ENCODE data around the gene ADGRL3. TPM values are rescaled to one million over a fixed set of nuclear protein-coding genes. Genes with fewer than 3 reads are reported as not detected.
"Not testable (repeated sequence)": the region's sequence is repeated elsewhere in the genome, so short reads cannot be mapped to it uniquely, and the experiment has no call there.

The ADGRL3 gene
- total RNA-seq, 1 donor from 2014 or later: not detected

- intact Hi-C loops (cut with micrococcal nuclease): no loop called here
Observed at GRCh38 chr4:61614231-61614630, 414.1 kb downstream of the ADGRL3 start.

- intact Hi-C loops (cut with micrococcal nuclease): no loop called here
Observed at GRCh38 chr4:61619528-61619927, 419.4 kb downstream of the ADGRL3 start.

GRCh38 chr4:61628282-61628681 lies 428.2 kb downstream of the ADGRL3 start:
- intact Hi-C loops (cut with micrococcal nuclease): no loop called here

- intact Hi-C loops (cut with micrococcal nuclease): no loop called here
Observed at GRCh38 chr4:61628727-61629126, 428.6 kb downstream of the ADGRL3 start.

DNA sequence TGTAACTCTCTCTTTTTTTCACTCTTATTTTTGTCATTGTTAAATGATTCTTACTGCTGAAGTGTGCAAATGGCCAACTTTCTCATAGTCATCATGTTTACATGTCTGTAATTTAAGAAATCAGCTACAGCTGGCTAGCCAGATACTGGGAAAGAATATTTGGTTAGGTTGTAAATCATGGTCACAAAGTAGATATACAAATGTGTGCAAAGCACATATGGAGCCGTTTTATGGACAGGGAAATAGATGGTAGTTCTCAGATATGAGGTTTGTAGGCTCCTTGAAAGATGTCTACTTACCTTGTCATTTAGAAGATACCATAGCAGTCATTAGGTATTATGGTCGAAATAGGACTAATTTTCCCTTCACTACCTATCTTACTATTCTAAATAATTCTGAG lies 430.4 kb downstream of the ADGRL3 start:
- intact Hi-C loops (cut with micrococcal nuclease): no loop called here

GRCh38 chr4:61638591-61638990 lies 438.5 kb downstream of the ADGRL3 start:
- intact Hi-C loops (cut with micrococcal nuclease): no loop called here

- intact Hi-C loops (cut with micrococcal nuclease): not testable (repeated sequence)
Observed at GRCh38 chr4:61646746-61647350, 446.7 kb downstream of the ADGRL3 start.

GRCh38 chr4:61648264-61648663 lies 448.1 kb downstream of the ADGRL3 start:
- intact Hi-C loops (cut with micrococcal nuclease): no loop called here

- intact Hi-C loops (cut with micrococcal nuclease): no loop called here
Observed at GRCh38 chr4:61657016-61657415, 456.9 kb downstream of the ADGRL3 start.

GRCh38 chr4:61661960-61662359 lies 461.8 kb downstream of the ADGRL3 start:
- intact Hi-C loops (cut with micrococcal nuclease): no loop called here

- intact Hi-C loops (cut with micrococcal nuclease): no loop called here
Observed at GRCh38 chr4:61662362-61662761, 462.2 kb downstream of the ADGRL3 start.

DNA sequence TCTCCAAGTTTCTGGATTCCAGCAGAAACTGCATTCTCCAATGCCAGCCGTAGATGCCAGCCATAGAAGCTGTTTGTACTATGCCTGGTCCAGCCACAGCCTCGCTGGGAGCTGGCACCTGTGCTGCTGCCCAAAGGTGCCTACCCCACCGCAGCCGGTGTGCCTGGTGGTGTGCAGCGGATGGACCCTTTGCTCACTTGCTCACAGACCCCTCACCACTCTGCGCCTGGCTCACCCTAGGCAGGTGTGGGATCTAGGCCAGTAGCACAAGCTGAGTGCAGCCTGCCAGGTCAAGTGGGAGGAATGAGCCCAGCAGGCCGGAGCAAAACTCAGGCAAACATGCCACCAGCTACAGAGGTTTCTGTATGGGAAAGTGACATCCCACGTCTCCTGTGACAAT lies 463.2 kb downstream of the ADGRL3 start:
- intact Hi-C loops (cut with micrococcal nuclease): no loop called here

DNA sequence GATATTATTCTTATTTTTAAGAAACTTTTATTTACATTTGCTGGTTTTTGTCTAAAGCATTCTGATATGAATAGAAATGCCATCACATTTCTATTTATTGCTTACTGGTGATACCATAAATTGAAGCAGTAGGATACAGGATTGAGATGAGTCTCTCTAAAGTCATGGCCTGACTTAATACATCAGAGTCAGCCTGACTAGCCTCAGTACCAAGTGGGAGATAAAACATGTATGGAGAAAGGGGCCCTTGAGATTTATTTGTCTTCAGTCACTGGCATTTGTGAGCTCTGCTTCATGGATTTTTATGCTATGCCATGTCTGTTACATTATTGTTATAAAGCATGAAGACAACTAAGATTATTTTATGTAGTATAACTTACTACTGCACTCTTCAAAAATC lies 465.5 kb downstream of the ADGRL3 start:
- intact Hi-C loops (cut with micrococcal nuclease): no loop called here

DNA sequence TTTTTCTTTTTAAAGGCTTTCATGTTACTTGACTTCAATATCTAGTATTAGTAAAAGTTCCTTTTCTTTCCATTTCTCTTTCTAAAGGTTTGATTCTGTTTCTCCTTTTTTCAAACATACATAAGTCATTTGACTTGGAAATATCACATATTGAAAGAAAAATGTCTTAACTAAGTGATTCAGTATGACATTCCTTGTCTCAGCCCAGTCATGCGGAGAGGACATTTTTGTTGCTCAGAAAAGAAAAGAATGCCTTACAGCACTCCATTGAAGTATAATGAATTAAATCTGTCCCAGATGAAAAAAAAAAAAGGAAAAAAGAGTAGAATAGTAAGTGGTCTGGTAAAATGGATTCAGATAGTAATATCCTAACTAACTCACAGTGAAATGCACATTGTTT lies 466.1 kb downstream of the ADGRL3 start:
- intact Hi-C loops (cut with micrococcal nuclease): no loop called here

DNA sequence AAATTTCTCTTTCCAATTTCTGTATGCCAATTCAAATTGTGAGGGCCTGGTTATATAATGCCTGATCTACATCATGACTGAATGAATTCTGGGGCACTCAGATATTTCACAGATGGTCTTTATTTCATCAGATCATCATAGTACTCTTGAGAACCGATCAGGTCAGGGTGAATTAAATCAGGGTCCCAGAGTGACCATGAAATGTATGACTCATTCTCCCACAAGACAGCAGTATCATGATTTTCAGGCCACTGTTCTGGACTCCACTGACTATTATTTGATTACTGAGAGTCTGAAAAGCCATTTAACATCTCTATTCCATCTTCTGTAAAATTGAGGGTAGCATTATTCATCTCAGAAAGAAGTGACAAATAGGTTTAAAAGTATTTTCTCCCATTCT lies 471.5 kb downstream of the ADGRL3 start:
- intact Hi-C loops (cut with micrococcal nuclease): no loop called here

DNA sequence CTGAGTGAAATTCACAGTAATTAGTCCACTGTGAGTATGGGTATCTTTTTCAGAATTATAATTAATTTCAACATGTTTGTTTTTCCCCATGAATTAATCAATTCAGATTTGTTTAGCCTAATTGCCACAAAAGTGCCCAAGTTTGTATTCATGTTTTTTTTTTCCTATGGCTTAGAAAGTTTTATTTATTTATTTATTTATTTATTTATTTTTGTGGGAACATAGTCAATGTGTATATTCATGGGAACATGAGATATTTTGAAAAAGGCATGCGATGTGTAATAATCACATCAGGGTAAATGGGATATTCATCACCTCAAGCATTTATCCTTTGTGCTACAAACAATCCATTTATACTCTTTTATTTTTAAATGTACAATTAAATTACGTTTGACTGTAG lies 475.3 kb downstream of the ADGRL3 start:
- intact Hi-C loops (cut with micrococcal nuclease): no loop called here

DNA sequence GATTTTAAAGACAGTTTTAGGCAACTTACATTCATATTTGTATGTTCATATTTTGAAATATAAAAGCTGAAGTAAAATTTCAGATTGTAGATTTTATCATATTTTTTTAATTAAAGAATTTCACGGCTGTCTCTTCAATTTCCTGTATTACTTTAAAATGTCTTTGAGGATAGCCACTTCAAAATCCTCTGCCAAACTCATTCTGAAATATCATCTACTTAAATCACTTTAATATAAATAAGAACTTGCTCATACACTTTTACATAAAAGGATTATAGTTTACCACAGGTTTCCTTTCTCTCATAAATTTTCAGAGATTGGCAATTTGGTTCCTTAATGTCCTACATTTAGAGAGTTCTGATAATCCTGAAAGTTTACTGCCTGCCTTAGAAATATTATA lies 478.2 kb downstream of the ADGRL3 start:
- intact Hi-C loops (cut with micrococcal nuclease): no loop called here

GRCh38 chr4:61693520-61693919 lies 493.4 kb downstream of the ADGRL3 start:
- intact Hi-C loops (cut with micrococcal nuclease): no loop called here

DNA sequence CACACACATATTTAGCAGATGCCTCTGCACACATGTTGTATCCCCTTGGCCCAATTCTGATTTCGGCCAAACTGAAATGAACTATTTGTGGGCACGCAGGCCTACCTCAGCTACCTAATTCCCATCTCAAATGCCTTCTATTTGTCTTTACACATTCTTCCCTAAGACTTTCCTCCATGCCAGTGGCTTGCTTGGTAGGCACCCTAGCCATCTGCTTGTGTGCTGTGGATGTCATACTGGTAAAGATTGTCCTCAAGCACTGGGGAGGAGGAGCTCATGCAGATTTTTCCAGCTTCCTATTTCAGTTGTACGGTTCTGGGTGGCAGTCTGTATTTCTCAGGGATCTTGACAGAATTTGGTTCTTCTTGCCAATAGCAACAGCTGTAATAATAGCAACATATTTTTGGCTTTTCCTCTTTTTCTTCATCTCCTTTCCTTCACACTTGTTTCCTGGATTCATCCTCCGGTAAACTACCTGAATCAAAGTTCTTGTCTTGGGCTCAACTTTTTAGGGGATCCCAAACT lies 514.3 kb downstream of the ADGRL3 start:
- intact Hi-C loops (cut with micrococcal nuclease): no loop called here

DNA sequence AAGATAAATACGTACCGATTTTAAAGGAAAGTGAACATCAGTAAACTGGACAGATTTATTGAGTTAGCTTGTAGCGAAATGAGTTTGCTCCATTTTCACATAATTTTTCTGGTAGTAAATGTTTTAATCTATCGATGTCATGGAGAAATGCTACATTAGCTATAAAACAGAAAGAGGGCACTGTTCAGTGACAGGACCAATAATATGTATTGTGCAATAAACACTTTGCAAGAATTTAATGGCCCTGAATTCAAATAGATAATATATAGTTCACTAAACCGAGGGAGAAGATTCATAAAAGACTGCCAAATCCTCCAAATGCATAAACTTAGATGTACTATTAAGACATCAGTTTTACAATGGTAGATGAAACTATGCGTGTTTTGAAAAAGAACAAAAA lies 516.3 kb downstream of the ADGRL3 start:
- intact Hi-C loops (cut with micrococcal nuclease): no loop called here

DNA sequence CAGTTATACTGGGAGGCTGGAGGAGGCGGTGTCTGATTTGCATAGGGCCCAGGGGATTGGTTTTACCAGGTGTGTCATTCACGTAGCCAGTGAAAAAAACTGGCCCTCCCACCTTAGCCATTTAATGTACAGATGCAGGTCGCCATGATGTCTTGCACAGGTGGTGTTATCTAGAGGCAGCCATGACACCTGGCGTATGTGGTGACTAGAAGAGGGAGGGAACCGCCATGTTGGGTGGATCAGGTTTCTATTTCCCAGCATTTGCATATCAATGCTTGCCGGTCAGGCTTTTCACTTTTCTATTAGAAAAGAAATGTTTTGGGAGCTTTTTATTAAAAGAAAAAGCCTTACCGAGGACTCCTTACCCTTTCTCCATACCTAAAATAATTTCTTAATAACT lies 523.4 kb downstream of the ADGRL3 start:
- intact Hi-C loops (cut with micrococcal nuclease): no loop called here

DNA sequence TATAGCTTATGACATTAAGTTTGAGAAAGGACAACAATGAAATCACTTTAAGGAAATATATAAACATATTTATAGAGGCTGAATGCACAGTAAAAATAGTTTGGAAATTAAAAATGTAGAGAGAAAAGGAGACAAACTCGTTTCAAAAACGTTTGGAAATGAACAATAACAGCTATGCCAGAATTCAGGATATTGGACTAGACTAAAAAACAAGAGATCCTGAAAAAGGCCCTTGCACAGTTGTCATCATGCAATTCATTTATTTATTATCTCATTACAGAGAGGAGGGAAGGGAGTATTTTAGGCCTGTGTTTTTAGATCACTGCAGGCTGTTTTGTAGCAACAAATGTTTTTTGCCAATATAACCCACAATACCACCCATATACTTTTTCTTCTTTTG lies 527.2 kb downstream of the ADGRL3 start:
- intact Hi-C loops (cut with micrococcal nuclease): no loop called here

DNA sequence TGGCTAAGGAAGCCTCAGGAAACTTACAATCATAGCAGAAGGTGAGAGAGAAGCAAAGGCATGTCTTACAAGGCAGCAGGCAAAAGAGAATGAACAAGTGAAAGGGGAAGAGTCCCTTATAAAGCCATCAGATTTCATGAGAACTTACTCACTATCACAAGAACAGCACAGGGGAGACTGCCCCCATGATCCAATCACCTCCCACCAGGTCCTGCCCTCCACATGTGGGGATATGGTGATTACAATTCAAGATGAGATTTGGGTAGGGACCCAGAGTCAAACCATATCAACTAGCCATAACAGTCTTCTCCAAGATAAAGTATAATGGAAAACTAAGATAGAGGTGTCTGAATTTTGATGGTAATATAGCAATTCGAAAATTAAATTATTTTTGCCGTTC lies 534.3 kb downstream of the ADGRL3 start:
- intact Hi-C loops (cut with micrococcal nuclease): no loop called here

DNA sequence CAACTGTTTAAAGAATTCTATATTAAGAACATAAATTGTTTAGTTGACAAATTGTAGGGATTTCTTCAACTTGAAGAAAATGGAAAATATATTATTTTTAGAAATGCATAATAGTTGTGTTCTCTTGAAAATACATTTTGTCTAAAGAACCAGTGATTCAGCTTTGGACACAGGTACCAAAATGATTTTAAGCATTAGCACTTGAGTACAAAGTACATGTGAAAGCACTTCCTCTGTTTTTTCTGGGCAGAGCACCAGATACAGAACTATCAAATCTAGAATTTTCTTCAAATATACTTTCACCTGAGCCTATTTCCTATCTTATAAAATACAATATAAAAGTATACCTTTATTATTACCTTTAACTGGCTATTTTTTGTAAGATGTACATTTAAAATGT lies 539.8 kb downstream of the ADGRL3 start:
- intact Hi-C loops (cut with micrococcal nuclease): no loop called here

All from T-helper 2 cell treated with Interferon-gamma antibody and Interleukin-4, amounts not matched to agents 100 ng/mL and 5 ng/mL, for 36 hours (primary cell).